PC-3 (cell line): ENCODE data around the gene SHBG. TPM values are rescaled to one million over a fixed set of nuclear protein-coding genes. Genes with fewer than 3 reads are reported as not detected.

ENCODE experiments used
- ATAC-seq: fragments of 200-7000 bp; cut with Tn5 transposase; 2 replicates; pipeline ENCODE4 v1.9.1; 2020; ENCODE audit warnings: mild to moderate bottlenecking, moderate library complexity
- BruUV-seq: library from RNA; stranded (reverse); fragments of 400-500 nt; replicated peaks from 2 replicates; lab custom pipeline; 2021; lab: Mats Ljungman, UMichigan
- CTCF ChIA-PET: fragments of 300-600 bp; sonication (Branson Sonifier 250); formaldehyde crosslinking; loops from one replicate; lab custom pipeline; 2022; ENCODE audit warnings: antibody characterized with exemption; lab: Charles Lee
- POLR2A ChIA-PET: fragments of 300-600 bp; sonication (Branson Sonifier 250); formaldehyde crosslinking; loops from one replicate; lab custom pipeline; 2022; ENCODE audit warnings: antibody characterized with exemption; ENCODE audit not compliant: unreplicated experiment; lab: Charles Lee
- DNase-seq: peaks from one replicate; pipeline ENCODE4 v3.0.0-alpha.2; 2015
- H2AFZ ChIP-seq: fragments of 300-600 bp; sonication (generic); 2 replicates; pipeline ENCODE4 v1.6.0; 2016; ENCODE audit warnings: antibody characterized with exemption, low read length
- H3F3A ChIP-seq: fragments of 300-600 bp; sonication (generic); one replicate; pipeline ENCODE4 v1.6.0; 2017; ENCODE audit warnings: antibody characterized with exemption, low read length, control low read depth, mild to moderate bottlenecking; ENCODE audit not compliant: unreplicated experiment
- H3K27ac ChIP-seq: fragments of 300-600 bp; sonication (generic); 2 replicates; pipeline ENCODE4 v1.5.1; 2016; ENCODE audit warnings: mild to moderate bottlenecking, low read length
- H3K27me3 ChIP-seq: fragments of 300-600 bp; sonication (generic); 2 replicates; pipeline ENCODE4 v1.6.1; 2016; ENCODE audit warnings: low read length, mixed read lengths
- H3K36me3 ChIP-seq: fragments of 300-600 bp; sonication (generic); 2 replicates; pipeline ENCODE4 v1.6.1; 2016; ENCODE audit warnings: low read depth, mixed run types, low read length, mixed read lengths
- H3K4me1 ChIP-seq: fragments of 300-600 bp; sonication (generic); 2 replicates; pipeline ENCODE4 v1.5.1; 2016; ENCODE audit warnings: low read length; ENCODE audit not compliant: insufficient read depth
- H3K4me2 ChIP-seq: fragments of 300-600 bp; sonication (generic); 2 replicates; pipeline ENCODE4 v1.6.0; 2016; ENCODE audit warnings: low read length
- H3K4me3 ChIP-seq: fragments of 300-600 bp; sonication (generic); 2 replicates; pipeline ENCODE4 v1.5.1; 2016; ENCODE audit warnings: mild to moderate bottlenecking, low read length, mixed read lengths
- H3K79me2 ChIP-seq: fragments of 300-600 bp; sonication (generic); 2 replicates; pipeline ENCODE4 v1.6.1; 2017; ENCODE audit warnings: low read length, mixed read lengths
- H3K9ac ChIP-seq: fragments of 300-600 bp; sonication (generic); 2 replicates; pipeline ENCODE4 v1.6.0; 2016; ENCODE audit warnings: mild to moderate bottlenecking, low read length
- H3K9me2 ChIP-seq: fragments of 300-600 bp; sonication (generic); replicated peaks from 2 replicates; pipeline ENCODE4 v1.6.1; 2016; ENCODE audit warnings: mixed run types, low read length, mixed read lengths
- H3K9me3 ChIP-seq: fragments of 300-600 bp; sonication (generic); 2 replicates; pipeline ENCODE4 v1.6.1; 2016; ENCODE audit warnings: low read length, mixed read lengths
- H4K20me1 ChIP-seq: fragments of 300-600 bp; sonication (generic); 2 replicates; pipeline ENCODE4 v1.6.1; 2016; ENCODE audit warnings: low read length, mixed read lengths
- CTCF ChIP-seq: fragments of 300-600 bp; sonication (generic); conservative IDR thresholded peaks from 2 replicates; pipeline ENCODE4 v1.5.1; 2017; ENCODE audit warnings: antibody characterized with exemption, low read depth, mild to moderate bottlenecking, low read length
- EZH2 ChIP-seq: fragments of 300-600 bp; sonication (generic); IDR thresholded peaks from one replicate; pipeline ENCODE4 v1.6.1; 2017; ENCODE audit warnings: antibody characterized with exemption, mild to moderate bottlenecking, low read length; ENCODE audit not compliant: unreplicated experiment
- EZH2phosphoT487 ChIP-seq: fragments of 300-600 bp; sonication (generic); IDR thresholded peaks from 2 replicates; pipeline ENCODE4 v1.6.1; 2018; ENCODE audit warnings: mild to moderate bottlenecking, antibody characterized with exemption, low read length, borderline replicate concordance
- intact Hi-C: fragments of 100-400 bp; cut with micrococcal nuclease; formaldehyde crosslinking; loops from 2 replicates; pipeline ENCODE4 v1.9.0; 2023
- total RNA-seq: library from RNA; depleted of rRNA; stranded (reverse); fragments of >200 nt; gene quantifications from 2 replicates; pipeline ENCODE4 v1.2.3, GENCODE V29; 2014

SHBG gene
- total RNA-seq, 1 experiment from 2014 or later: not detected

GRCh38 chr17:7626307-7626706 lies 3.6 kb upstream of the SHBG start:
- peaks cover 13% of the 10 kb centered on the region for H3K79me2 ChIP-seq
- no peak overlapping the region for H2AFZ ChIP-seq
- no peaks in the 10 kb centered on the region for H3K9me2 ChIP-seq
- TF ChIP-seq EZH2 (no peak), CTCF (no peak), EZH2phosphoT487 (no peak)
- CTCF ChIA-PET: no interaction called here
- no peaks in the 10 kb centered on the region for H3K27me3 ChIP-seq
- H3K9ac ChIP-seq: no peak overlapping the region
- intact Hi-C loops: no loop called here
- H3K4me3 ChIP-seq: peak overlapping the region; percentile 91; the same call in 1 of the 2 replicates
- no peaks in the 10 kb centered on the region for H3K4me1 ChIP-seq
- no TSS peak for BruUV-seq
- H3K9me3 ChIP-seq: no peaks in the 10 kb centered on the region
- H3K27ac ChIP-seq: no peak overlapping the region
- no peaks in the 10 kb centered on the region for H4K20me1 ChIP-seq
- no peaks in the 10 kb centered on the region for H3F3A ChIP-seq
- DNase-seq (no peak), ATAC-seq (no peak)
- peak overlapping the region; percentile 86; the same call in 1 of the 2 replicates for H3K4me2 ChIP-seq
- H3K36me3 ChIP-seq: no peaks in the 10 kb centered on the region
- POLR2A ChIA-PET: interaction anchor here (0.5 kb wide), 1 partner anchor 11 kb away, joined by 4 read pairs; no protein-coding TSS in a partner anchor

- H3K4me3 ChIP-seq: peak overlapping the region; percentile 91
- H3K9me3 ChIP-seq: no peaks in the 10 kb centered on the region
- H2AFZ ChIP-seq: peak overlapping the region; percentile 87
- H3K4me1 ChIP-seq: no peaks in the 10 kb centered on the region
- peaks cover 13% of the 10 kb centered on the region for H3K79me2 ChIP-seq
- no peaks in the 10 kb centered on the region for H3K9me2 ChIP-seq
- TF ChIP-seq CTCF (no peak), EZH2 (no peak), EZH2phosphoT487 (no peak)
- H3K36me3 ChIP-seq: no peaks in the 10 kb centered on the region
- ChIA-PET POLR2A (interaction anchor here (0.5 kb wide), 1 partner anchor 12 kb away, joined by 4 read pairs; no protein-coding TSS in a partner anchor), CTCF (interaction anchor here (1.1 kb wide), 1 partner anchor 60 kb away, joined by 3 read pairs; the partner anchor contains the start of gene TP53)
- H4K20me1 ChIP-seq: no peaks in the 10 kb centered on the region
- H3K27ac ChIP-seq: no peak overlapping the region
- no peak; the same call in 1 of the 2 replicates for ATAC-seq
- no peaks in the 10 kb centered on the region for H3F3A ChIP-seq
- H3K27me3 ChIP-seq: no peaks in the 10 kb centered on the region
- no peak for DNase-seq
- intact Hi-C loops: no loop called here
- TSS peak; percentile 80 for BruUV-seq
- peak overlapping the region; percentile 84 for H3K9ac ChIP-seq
- H3K4me2 ChIP-seq: peak overlapping the region; percentile 86
Measured at GRCh38 chr17:7626956-7627249, 3.0 kb upstream of the SHBG start.
